ENCODE results near the gene CCL4. TPM values are rescaled to one million over a fixed set of nuclear protein-coding genes. Genes with fewer than 3 reads are reported as not detected.

CCL4 gene
- total RNA-seq, 1 donor from 2014 or later, result 23.4 TPM

- Histone ChIP-seq H2AFZ (ENCODE audit: low read depth, low read length) (no peak overlapping the region), H3K4me1 (ENCODE audit: insufficient read depth, low read length) (no peaks in the 10 kb centered on the region), H4K20me1 (ENCODE audit: insufficient read depth, low read length) (no peaks in the 10 kb centered on the region), H3K4me3 (ENCODE audit: insufficient read depth, low read depth, low read length) (no peak overlapping the region), H3K27me3 (ENCODE audit: insufficient read depth, low read length) (no peaks in the 10 kb centered on the region), H3K27ac (ENCODE audit: low read depth, low read length) (no peak overlapping the region), H3K36me3 (ENCODE audit: insufficient read depth, low read length) (no peaks in the 10 kb centered on the region), H3K79me2 (ENCODE audit: insufficient read depth, low read length) (no peaks in the 10 kb centered on the region), H3K4me2 (ENCODE audit: low read length) (no peak overlapping the region), H3K9me3 (ENCODE audit: insufficient read depth, low read depth, low read length) (no peaks in the 10 kb centered on the region), H3K9ac (ENCODE audit: low read length) (no peak overlapping the region)
- no peak overlapping the region for H3K4me3 Mint-ChIP-seq (ENCODE audit: unreplicated experiment)
- TF ChIP-seq, protein P1, sequence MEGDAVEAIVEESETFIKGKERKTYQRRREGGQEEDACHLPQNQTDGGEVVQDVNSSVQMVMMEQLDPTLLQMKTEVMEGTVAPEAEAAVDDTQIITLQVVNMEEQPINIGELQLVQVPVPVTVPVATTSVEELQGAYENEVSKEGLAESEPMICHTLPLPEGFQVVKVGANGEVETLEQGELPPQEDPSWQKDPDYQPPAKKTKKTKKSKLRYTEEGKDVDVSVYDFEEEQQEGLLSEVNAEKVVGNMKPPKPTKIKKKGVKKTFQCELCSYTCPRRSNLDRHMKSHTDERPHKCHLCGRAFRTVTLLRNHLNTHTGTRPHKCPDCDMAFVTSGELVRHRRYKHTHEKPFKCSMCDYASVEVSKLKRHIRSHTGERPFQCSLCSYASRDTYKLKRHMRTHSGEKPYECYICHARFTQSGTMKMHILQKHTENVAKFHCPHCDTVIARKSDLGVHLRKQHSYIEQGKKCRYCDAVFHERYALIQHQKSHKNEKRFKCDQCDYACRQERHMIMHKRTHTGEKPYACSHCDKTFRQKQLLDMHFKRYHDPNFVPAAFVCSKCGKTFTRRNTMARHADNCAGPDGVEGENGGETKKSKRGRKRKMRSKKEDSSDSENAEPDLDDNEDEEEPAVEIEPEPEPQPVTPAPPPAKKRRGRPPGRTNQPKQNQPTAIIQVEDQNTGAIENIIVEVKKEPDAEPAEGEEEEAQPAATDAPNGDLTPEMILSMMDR (IDR thresholded peaks at IDR 0.05; ENCODE audit: insufficient read depth, low read depth, low read length), result no peak
- no peak for TF ChIP-seq EZH2 (IDR thresholded peaks at IDR 0.05; ENCODE audit: insufficient read depth, low read length)
- H3K9me3 Mint-ChIP-seq (ENCODE audit: unreplicated experiment), result no peaks in the 10 kb centered on the region
- FAIRE-seq, result no peak
- no peak overlapping the region for H3K27ac Mint-ChIP-seq (ENCODE audit: unreplicated experiment)
- H3K36me3 Mint-ChIP-seq (ENCODE audit: low read depth, unreplicated experiment), result no peaks in the 10 kb centered on the region
- no peaks in the 10 kb centered on the region for H3K4me1 Mint-ChIP-seq (ENCODE audit: low read depth, unreplicated experiment)
- H3K27me3 Mint-ChIP-seq (ENCODE audit: low read depth, unreplicated experiment), result peaks cover 6% of the 10 kb centered on the region
- DNase-seq (ENCODE audit: low read depth), result no peak
Measured at GRCh38 chr17:36057911-36058310, 45.7 kb upstream of the CCL4 start.

- Mint-ChIP-seq H3K36me3 (ENCODE audit: low read depth, unreplicated experiment) (no peaks in the 10 kb centered on the region), H3K9me3 (ENCODE audit: unreplicated experiment) (no peaks in the 10 kb centered on the region), H3K4me3 (ENCODE audit: unreplicated experiment) (no peak overlapping the region), H3K27me3 (ENCODE audit: low read depth, unreplicated experiment) (peaks cover 8% of the 10 kb centered on the region), H3K27ac (ENCODE audit: unreplicated experiment) (no peak overlapping the region), H3K4me1 (ENCODE audit: low read depth, unreplicated experiment) (no peaks in the 10 kb centered on the region)
- Histone ChIP-seq H3K9ac (ENCODE audit: low read length) (no peak overlapping the region), H3K4me2 (ENCODE audit: low read length) (no peak overlapping the region), H3K36me3 (ENCODE audit: insufficient read depth, low read length) (no peaks in the 10 kb centered on the region), H3K4me1 (ENCODE audit: insufficient read depth, low read length) (no peaks in the 10 kb centered on the region), H3K27me3 (ENCODE audit: insufficient read depth, low read length) (no peaks in the 10 kb centered on the region), H4K20me1 (ENCODE audit: insufficient read depth, low read length) (no peaks in the 10 kb centered on the region), H3K9me3 (ENCODE audit: insufficient read depth, low read depth, low read length) (no peaks in the 10 kb centered on the region), H3K4me3 (ENCODE audit: insufficient read depth, low read depth, low read length) (no peak overlapping the region), H3K27ac (ENCODE audit: low read depth, low read length) (no peak overlapping the region), H3K79me2 (ENCODE audit: insufficient read depth, low read length) (no peaks in the 10 kb centered on the region), H2AFZ (ENCODE audit: low read depth, low read length) (no peak overlapping the region)
- DNase-seq (ENCODE audit: low read depth) (no peak), FAIRE-seq (no peak)
- TF ChIP-seq EZH2 (IDR thresholded peaks at IDR 0.05; ENCODE audit: insufficient read depth, low read length), result no peak
- TF ChIP-seq, protein P1 (IDR thresholded peaks at IDR 0.05; ENCODE audit: insufficient read depth, low read depth, low read length), result no peak
Measured at GRCh38 chr17:36059406-36059805, 44.2 kb upstream of the CCL4 start.

GRCh38 chr17:36060816-36061215 lies 42.8 kb upstream of the CCL4 start:
- Mint-ChIP-seq H3K27ac (ENCODE audit: unreplicated experiment) (no peak overlapping the region), H3K4me3 (ENCODE audit: unreplicated experiment) (no peak overlapping the region), H3K4me1 (ENCODE audit: low read depth, unreplicated experiment) (no peaks in the 10 kb centered on the region), H3K36me3 (ENCODE audit: low read depth, unreplicated experiment) (no peaks in the 10 kb centered on the region), H3K9me3 (ENCODE audit: unreplicated experiment) (no peaks in the 10 kb centered on the region), H3K27me3 (ENCODE audit: low read depth, unreplicated experiment) (peaks cover 8% of the 10 kb centered on the region)
- DNase-seq (ENCODE audit: low read depth) (no peak), FAIRE-seq (no peak)
- no peak overlapping the region for H2AFZ ChIP-seq (ENCODE audit: low read depth, low read length)
- no peak overlapping the region for H3K9ac ChIP-seq (ENCODE audit: low read length)
- H3K4me2 ChIP-seq (ENCODE audit: low read length), result no peak overlapping the region
- no peaks in the 10 kb centered on the region for H3K4me1 ChIP-seq (ENCODE audit: insufficient read depth, low read length)
- H3K4me3 ChIP-seq (ENCODE audit: insufficient read depth, low read depth, low read length), result no peak overlapping the region
- H3K36me3 ChIP-seq (ENCODE audit: insufficient read depth, low read length), result no peaks in the 10 kb centered on the region
- no peak overlapping the region for H3K27ac ChIP-seq (ENCODE audit: low read depth, low read length)
- no peaks in the 10 kb centered on the region for H3K27me3 ChIP-seq (ENCODE audit: insufficient read depth, low read length)
- no peaks in the 10 kb centered on the region for H3K9me3 ChIP-seq (ENCODE audit: insufficient read depth, low read depth, low read length)
- no peaks in the 10 kb centered on the region for H3K79me2 ChIP-seq (ENCODE audit: insufficient read depth, low read length)
- no peaks in the 10 kb centered on the region for H4K20me1 ChIP-seq (ENCODE audit: insufficient read depth, low read length)
- TF ChIP-seq, protein P1 (IDR thresholded peaks at IDR 0.05; ENCODE audit: insufficient read depth, low read depth, low read length), result no peak
- no peak for TF ChIP-seq EZH2 (IDR thresholded peaks at IDR 0.05; ENCODE audit: insufficient read depth, low read length)

Measured in astrocyte (in vitro differentiated cells and primary cell).